GM12878 (cell line): ENCODE data around the gene NPW. TPM values are rescaled to one million over a fixed set of nuclear protein-coding genes. Genes with fewer than 3 reads are reported as not detected.

Experiments used
- BCL3 ChIP-seq: IDR thresholded peaks from 2 replicates; pipeline ENCODE4 v1.6.1; 2011; ENCODE audit warnings: borderline replicate concordance, low read depth, mild to moderate bottlenecking, moderate library complexity, low read length; ENCODE audit not compliant: insufficient read depth, poor library complexity, severe bottlenecking
- ETV6 ChIP-seq, 2 experiments: fragments of 450-650 bp in 1 of 2; IDR thresholded peaks in 1 of 2; conservative IDR thresholded peaks in 1 of 2; 2 replicates each; pipeline ENCODE4 v1.6.1; 2014; ENCODE audit warnings: antibody characterized with exemption in 1 of 2, borderline replicate concordance in 1 of 2, low read depth in 1 of 2, mild to moderate bottlenecking in 1 of 2, moderate library complexity in 1 of 2
- MAX ChIP-seq: IDR thresholded peaks from 2 replicates; pipeline ENCODE4 v1.6.1; 2012; ENCODE audit warnings: low read depth, low read length, improper control_type of control experiment
- MLLT1 ChIP-seq: fragments of 450-650 bp; IDR thresholded peaks from 2 replicates; pipeline ENCODE4 v1.6.1; 2016; ENCODE audit warnings: mild to moderate bottlenecking
- MYB ChIP-seq: fragments of 150-350 bp; IDR thresholded peaks from 2 replicates; pipeline ENCODE4 v1.6.1; 2014; ENCODE audit warnings: mild to moderate bottlenecking, low read depth, low read length, borderline replicate concordance
- NFIC ChIP-seq: IDR thresholded peaks from 2 replicates; pipeline ENCODE4 v1.6.1; 2012; ENCODE audit warnings: low read depth, mild to moderate bottlenecking, inconsistent platforms, low read length, moderate library complexity
- NR2C2 ChIP-seq: IDR thresholded peaks from 2 replicates; pipeline ENCODE4 v1.6.1; 2011; ENCODE audit warnings: borderline replicate concordance, low read depth; ENCODE audit not compliant: control insufficient read depth, insufficient read length
- NR2F1 ChIP-seq: fragments of 450-650 bp; conservative IDR thresholded peaks from 2 replicates; pipeline ENCODE4 v1.6.1; 2017; ENCODE audit warnings: mild to moderate bottlenecking
- PKNOX1 ChIP-seq: fragments of 450-650 bp; IDR thresholded peaks from 2 replicates; pipeline ENCODE4 v1.6.1; 2016; ENCODE audit warnings: mild to moderate bottlenecking
- POU2F2 ChIP-seq: IDR thresholded peaks from 3 replicates; pipeline ENCODE4 v1.6.1; 2011; ENCODE audit warnings: low read depth, mild to moderate bottlenecking, low read length, borderline replicate concordance
- RAD51 ChIP-seq: fragments of 450-650 bp; IDR thresholded peaks from 2 replicates; pipeline ENCODE4 v1.6.1; 2016; ENCODE audit warnings: moderate library complexity, mild to moderate bottlenecking, inconsistent platforms
- RCOR1 ChIP-seq: conservative IDR thresholded peaks from 2 replicates; pipeline ENCODE4 v1.6.1; 2012; ENCODE audit warnings: low read depth, low read length, improper control_type of control experiment
- RELA ChIP-seq: fragments of 450-650 bp; IDR thresholded peaks from 2 replicates; pipeline ENCODE4 v1.8.0; 2014; ENCODE audit warnings: borderline replicate concordance; ENCODE audit not compliant: partially characterized antibody
- SIN3A ChIP-seq: IDR thresholded peaks from 2 replicates; pipeline ENCODE4 v1.6.1; 2012; ENCODE audit warnings: low read depth, low read length, improper control_type of control experiment
- TAF1 ChIP-seq: IDR thresholded peaks from 2 replicates; pipeline ENCODE4 v1.6.1; 2011; ENCODE audit warnings: mild to moderate bottlenecking, low read depth, low read length, borderline replicate concordance
- TCF12 ChIP-seq: IDR thresholded peaks from 2 replicates; pipeline ENCODE4 v1.6.1; 2011; ENCODE audit warnings: low read depth, mild to moderate bottlenecking, low read length
- ZNF384 ChIP-seq: IDR thresholded peaks from 2 replicates; pipeline ENCODE4 v1.6.1; 2012; ENCODE audit warnings: low read depth, mild to moderate bottlenecking, low read length, improper control_type of control experiment, borderline replicate concordance
- ZNF687 ChIP-seq: fragments of 450-650 bp; IDR thresholded peaks from 2 replicates; pipeline ENCODE4 v1.6.1; 2017; ENCODE audit warnings: mild to moderate bottlenecking, moderate library complexity
- ZSCAN29 ChIP-seq: fragments of 450-650 bp; IDR thresholded peaks from 2 replicates; pipeline ENCODE4 v1.6.1; 2017; ENCODE audit warnings: mild to moderate bottlenecking, moderate library complexity
- polyA plus RNA-seq, 11 experiments: library from polyadenylated mRNA; depleted of rRNA in 4 of 11; unstranded in 6 of 11; stranded (reverse) in 5 of 11; fragments of >200 nt; fragmentation: Nextera tagmentation in 4 of 11; fragmentation: Illumina TruSeq in 1 of 11; extraction: Ambion mirVana in 4 of 11; extraction: Trizol in 1 of 11; gene quantifications; 1 replicate in 1 of 11; 2 replicates in 10 of 11; pipeline versions ENCODE4 v1.2.1 to v1.2.3, GENCODE V29; 2011 to 2016; ENCODE audit warnings: inconsistent platforms in 2 of 11, missing spikeins in 2 of 11, low read depth in 1 of 11
- total RNA-seq, 4 experiments: library from RNA; depleted of rRNA in 3 of 4; stranded (reverse); fragments of >200 nt in 3 of 4; fragmentation: Illumina TruSeq in 1 of 4; extraction: Trizol in 1 of 4; gene quantifications; 2 replicates each; pipeline versions ENCODE4 v1.2.1 to v1.2.3, GENCODE V29; 2013 to 2021

NPW gene
- total and polyA plus RNA-seq, 10 of the 15 experiments (the other 5 are each of a cell fraction or from before 2014, with no cell fraction given): 0.23 to 2.5 (median 0.98) TPM; not detected in 4

GRCh38 chr16:1991135-1991551 is 28.4 kb upstream of the NPW start (continued):
- TF ChIP-seq ZNF687 (peak; percentile 89), MAX (peak; percentile 96), POU2F2 (peak; percentile 92; the same call in 2 of the 3 replicates), ZNF384 (no peak), BCL3 (no peak), NFIC (no peak), MLLT1 (0 out of 2 replicates have a peak, but pooled peaks have one; percentile 18), SIN3A (peak; percentile 41; the same call in 1 of the 2 replicates), NR2F1 (peak; percentile 99), NR2C2 (no peak), PKNOX1 (peak; percentile 82), ZSCAN29 (no peak), RCOR1 (no peak), RELA (peak; percentile 13), TAF1 (0 out of 2 replicates have a peak, but pooled peaks have one; percentile 23), RAD51 (peak; percentile 97), TCF12 (0 out of 2 replicates have a peak, but pooled peaks have one; percentile 9), MYB (no peak), ETV6 (conservative IDR thresholded peaks at IDR 0.05 in 1 of 2, IDR thresholded peaks at IDR 0.05 in 1 of 2; ENCODE audit: borderline replicate concordance in 1 of 2, low read depth in 1 of 2) (peak in 1 of 2 experiments; percentile 80; a peak in 1 of 4 replicates)
